DND-41 (cell line): ENCODE data around the gene CDCP1.

Experiments
- CTCF ChIP-seq: IDR thresholded peaks from 2 replicates; pipeline ENCODE4 v1.5.1; 2012; ENCODE audit warnings: borderline replicate concordance, low read length, moderate library complexity, mild to moderate bottlenecking; ENCODE audit not compliant: poor library complexity, severe bottlenecking; ENCODE audit errors: extremely low read depth
- EZH2 ChIP-seq: IDR thresholded peaks from 3 replicates; pipeline ENCODE4 v1.6.1; 2012; ENCODE audit warnings: borderline replicate concordance, low read depth, mild to moderate bottlenecking, moderate library complexity, low read length, inconsistent platforms; ENCODE audit not compliant: severe bottlenecking

GRCh38 chr3:45176912-45177311 is 30.7 kb upstream of the CDCP1 start:
- TF ChIP-seq CTCF: no peak
- TF ChIP-seq EZH2: no peak
